DOHH2 (cell line): Measurements from ENCODE around the gene MBNL3.

ENCODE experiments used
- H3F3A ChIP-seq: fragments of 200-600 bp; sonication (generic), shearing (Covaris generic); 2 replicates; pipeline ENCODE4 v1.6.0; 2016; ENCODE audit warnings: antibody characterized with exemption, mild to moderate bottlenecking; ENCODE audit not compliant: control insufficient read depth, insufficient read depth
- H3K27ac ChIP-seq: fragments of 200-600 bp; sonication (generic); 2 replicates; pipeline ENCODE4 v1.5.1; 2014; ENCODE audit warnings: low read depth, mild to moderate bottlenecking, low read length, moderate library complexity
- H3K27me3 ChIP-seq: fragments of 200-600 bp; sonication (generic); 2 replicates; pipeline ENCODE4 v1.6.1; 2014; ENCODE audit warnings: mild to moderate bottlenecking, low read length, mixed read lengths; ENCODE audit not compliant: control insufficient read depth
- H3K36me3 ChIP-seq: fragments of 200-600 bp; sonication (generic); 2 replicates; pipeline ENCODE4 v1.6.1; 2014; ENCODE audit warnings: mild to moderate bottlenecking, low read length, moderate library complexity, mixed read lengths; ENCODE audit not compliant: control insufficient read depth
- H3K4me1 ChIP-seq: fragments of 200-600 bp; sonication (generic); 2 replicates; pipeline ENCODE4 v1.6.1; 2014; ENCODE audit warnings: mild to moderate bottlenecking, low read length, mixed read lengths; ENCODE audit not compliant: control insufficient read depth
- H3K4me2 ChIP-seq: fragments of 200-600 bp; sonication (generic); 2 replicates; pipeline ENCODE4 v1.6.0; 2014; ENCODE audit warnings: mild to moderate bottlenecking, low read length, moderate library complexity
- H3K4me3 ChIP-seq: fragments of 200-600 bp; sonication (generic); 2 replicates; pipeline ENCODE4 v1.5.1; 2014; ENCODE audit warnings: mild to moderate bottlenecking, low read length, mixed read lengths
- H3K79me2 ChIP-seq: fragments of 200-600 bp; sonication (generic); 2 replicates; pipeline ENCODE4 v1.6.1; 2014; ENCODE audit warnings: mild to moderate bottlenecking, low read length, mixed read lengths; ENCODE audit not compliant: control insufficient read depth
- H3K9me2 ChIP-seq: fragments of 200-600 bp; sonication (generic); replicated peaks from 2 replicates; pipeline ENCODE4 v1.6.1; 2014; ENCODE audit warnings: mild to moderate bottlenecking, low read length, mixed read lengths; ENCODE audit not compliant: control insufficient read depth
- H3K9me3 ChIP-seq: fragments of 200-600 bp; sonication (generic); 2 replicates; pipeline ENCODE4 v1.6.1; 2014; ENCODE audit warnings: antibody characterized with exemption, low read length, mixed read lengths; ENCODE audit not compliant: control insufficient read depth, insufficient read depth
- H4K20me1 ChIP-seq: fragments of 200-600 bp; sonication (generic); 2 replicates; pipeline ENCODE4 v1.6.0; 2014; ENCODE audit warnings: low read depth, mild to moderate bottlenecking, antibody characterized with exemption, low read length, moderate library complexity; ENCODE audit not compliant: control insufficient read depth, insufficient read depth
- CTCF ChIP-seq: fragments of 200-600 bp; sonication (generic); IDR thresholded peaks from one replicate; pipeline ENCODE4 v1.5.1; 2014; ENCODE audit warnings: antibody characterized with exemption, mild to moderate bottlenecking, low read depth, low read length; ENCODE audit not compliant: poor library complexity, severe bottlenecking
- EZH2phosphoT487 ChIP-seq: fragments of 200-600 bp; sonication (generic); IDR thresholded peaks from 2 replicates; pipeline ENCODE4 v1.6.1; 2017; ENCODE audit warnings: borderline replicate concordance, mild to moderate bottlenecking, antibody characterized with exemption, low read length, moderate library complexity, mixed read lengths

MBNL3 gene

GRCh38 chrX:132400706-132401105 is 88.1 kb downstream of the MBNL3 start:
- Histone ChIP-seq H3K4me1 (no peaks in the 10 kb centered on the region; the same call in 1 of the 2 replicates), H3K4me3 (no peak overlapping the region), H4K20me1 (no peaks in the 10 kb centered on the region), H3K27me3 (no peaks in the 10 kb centered on the region), H3K79me2 (no peaks in the 10 kb centered on the region), H3K4me2 (no peak overlapping the region), H3K27ac (no peak overlapping the region), H3K9me3 (no peaks in the 10 kb centered on the region), H3K9me2 (no peaks in the 10 kb centered on the region), H3K36me3 (no peaks in the 10 kb centered on the region), H3F3A (no peaks in the 10 kb centered on the region)
- TF ChIP-seq EZH2phosphoT487, result no peak
- TF ChIP-seq CTCF, result no peak

- no peak overlapping the region for H3K27ac ChIP-seq
- TF ChIP-seq CTCF, result no peak
- TF ChIP-seq EZH2phosphoT487, result no peak
- H3K36me3 ChIP-seq, result peaks cover 8% of the 10 kb centered on the region
- H4K20me1 ChIP-seq, result no peaks in the 10 kb centered on the region
- no peaks in the 10 kb centered on the region; the same call in 1 of the 2 replicates for H3K4me1 ChIP-seq
- no peaks in the 10 kb centered on the region for H3K9me3 ChIP-seq
- H3K4me2 ChIP-seq, result no peak overlapping the region
- no peak overlapping the region for H3K4me3 ChIP-seq
- no peaks in the 10 kb centered on the region for H3K79me2 ChIP-seq
- no peaks in the 10 kb centered on the region for H3F3A ChIP-seq
- H3K27me3 ChIP-seq, result no peaks in the 10 kb centered on the region
- no peaks in the 10 kb centered on the region for H3K9me2 ChIP-seq
Observed at GRCh38 chrX:132395645-132396044, 93.2 kb downstream of the MBNL3 start.

- Histone ChIP-seq H3F3A (no peaks in the 10 kb centered on the region), H4K20me1 (no peaks in the 10 kb centered on the region), H3K27ac (no peak overlapping the region), H3K27me3 (no peaks in the 10 kb centered on the region), H3K4me1 (no peaks in the 10 kb centered on the region; the same call in 1 of the 2 replicates), H3K4me3 (no peak overlapping the region), H3K4me2 (no peak overlapping the region), H3K9me2 (no peaks in the 10 kb centered on the region), H3K9me3 (no peaks in the 10 kb centered on the region), H3K79me2 (no peaks in the 10 kb centered on the region), H3K36me3 (peaks cover 8% of the 10 kb centered on the region)
- no peak for TF ChIP-seq CTCF
- TF ChIP-seq EZH2phosphoT487, result no peak
Observed at GRCh38 chrX:132395026-132395425, 93.8 kb downstream of the MBNL3 start.
